ENCODE measurements around the gene F2RL2. TPM values are rescaled to one million over a fixed set of nuclear protein-coding genes. Genes with fewer than 3 reads are reported as not detected.

F2RL2 gene, protein sequence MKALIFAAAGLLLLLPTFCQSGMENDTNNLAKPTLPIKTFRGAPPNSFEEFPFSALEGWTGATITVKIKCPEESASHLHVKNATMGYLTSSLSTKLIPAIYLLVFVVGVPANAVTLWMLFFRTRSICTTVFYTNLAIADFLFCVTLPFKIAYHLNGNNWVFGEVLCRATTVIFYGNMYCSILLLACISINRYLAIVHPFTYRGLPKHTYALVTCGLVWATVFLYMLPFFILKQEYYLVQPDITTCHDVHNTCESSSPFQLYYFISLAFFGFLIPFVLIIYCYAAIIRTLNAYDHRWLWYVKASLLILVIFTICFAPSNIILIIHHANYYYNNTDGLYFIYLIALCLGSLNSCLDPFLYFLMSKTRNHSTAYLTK
- polyA plus RNA-seq, result under 1 TPM in 2 of 3 donors, not detected in 1; 0.05 to 0.07 TPM

DNA sequence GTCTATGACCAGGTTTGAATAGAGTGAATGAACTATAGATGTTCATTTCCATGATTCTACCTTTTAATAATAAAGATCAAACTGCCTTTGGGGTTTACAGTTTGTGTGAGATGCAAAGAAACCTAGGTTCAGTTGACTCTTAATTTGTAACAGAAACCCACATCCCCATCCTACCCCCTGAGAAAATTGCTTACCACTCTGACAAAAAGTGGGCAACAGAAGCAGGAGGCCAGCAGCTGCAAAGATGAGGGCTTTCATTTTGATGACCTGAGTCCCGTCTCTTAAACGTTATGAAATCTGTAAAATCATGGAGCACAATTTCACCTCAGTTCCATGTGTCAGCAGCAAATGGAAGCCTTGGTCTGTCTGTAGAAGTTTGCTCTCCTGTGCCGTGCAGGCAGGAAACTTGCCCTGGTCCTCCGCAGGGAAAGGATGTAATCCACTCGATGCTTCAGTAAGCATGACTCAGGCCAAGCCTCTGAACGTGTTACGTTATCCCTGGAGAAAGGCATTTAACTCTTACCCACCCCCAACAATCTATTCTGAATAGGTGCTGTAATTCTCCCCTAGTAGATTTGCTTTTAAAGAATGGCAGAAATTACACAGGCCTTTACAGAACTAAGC is at the start of gene F2RL2:
Gene F2RL2 (minus strand): TSS at position 431 of the 624 bp plus-strand sequence. CDS start 173 bp downstream, at position 258.
- H3K27ac ChIP-seq (ENCODE audit: low read depth, low read length), result no peak within 1 kb of the TSS
- WGBS, 3 donors, result 17 to 40% (median 21%) methylated on average over 7 of the region's 7 CpGs

DNA sequence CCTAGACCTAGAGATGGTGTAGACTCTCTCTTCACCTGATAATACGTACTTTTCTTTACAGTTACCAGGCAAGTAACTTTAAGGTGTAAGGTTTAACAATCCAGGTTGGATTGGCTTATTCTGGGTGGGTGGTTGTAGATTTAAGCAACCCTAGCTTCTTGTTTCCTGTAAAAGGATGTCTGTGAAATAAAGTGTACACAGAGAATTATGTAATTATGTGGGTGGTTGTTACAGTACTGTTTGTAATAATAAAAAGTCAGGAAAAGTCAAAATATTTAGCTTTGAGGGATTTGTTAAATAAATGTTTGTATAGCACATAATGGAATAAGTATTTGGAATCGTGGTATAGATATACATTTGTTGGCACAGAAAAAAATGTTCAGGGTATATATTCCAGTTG is 49.0 kb upstream of the F2RL2 start:
- 65 to 76% (median 65%) methylated on average over 2 of the region's 2 CpGs for WGBS, 3 donors
- no peak overlapping the region for H3K27ac ChIP-seq (ENCODE audit: low read depth, low read length)

DNA sequence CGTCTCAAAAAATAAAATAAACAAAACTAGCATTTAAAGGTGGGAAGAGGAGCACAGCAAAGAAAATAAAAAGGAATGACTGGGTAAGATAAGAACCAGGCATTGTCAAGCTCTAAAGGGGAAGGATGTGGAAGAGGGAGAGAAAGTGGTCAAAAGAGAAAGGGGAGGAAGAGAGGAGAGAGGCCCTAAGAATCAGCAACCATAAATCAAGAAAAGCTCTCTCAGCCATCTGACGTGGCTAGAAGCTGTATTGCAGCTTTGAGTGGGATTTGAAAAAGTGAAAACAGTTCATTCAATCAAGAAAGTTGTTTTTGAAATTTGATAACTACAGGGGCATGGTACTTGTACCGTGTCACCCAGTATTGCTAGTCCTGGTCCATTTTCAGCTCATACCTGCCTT is 47.3 kb upstream of the F2RL2 start:
- H3K27ac ChIP-seq (ENCODE audit: low read depth, low read length), result no peak overlapping the region
- WGBS, 3 donors, result 64 to 90% (median 64%) methylated on average over 3 of the region's 3 CpGs

DNA sequence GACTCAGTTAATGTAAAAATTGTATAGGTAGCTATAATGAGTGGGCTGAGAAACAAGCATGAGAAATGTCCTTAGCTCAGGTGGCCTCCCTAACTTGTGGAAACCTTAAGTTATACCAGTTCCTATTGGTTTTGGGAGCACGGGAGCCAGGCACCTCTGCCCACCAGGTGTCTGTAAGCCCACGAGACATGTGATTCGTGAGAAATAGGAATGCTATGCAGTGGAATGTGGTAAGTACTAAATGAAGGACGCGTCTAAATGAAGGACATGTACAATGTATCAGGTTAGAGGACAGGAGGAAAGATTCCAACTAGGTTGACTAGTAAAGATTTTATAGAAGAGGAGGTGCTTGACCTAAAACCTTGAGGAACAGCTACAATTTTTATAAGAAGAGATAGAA is 46.0 kb upstream of the F2RL2 start:
- WGBS, 3 donors, result 92 to 97% (median 97%) methylated on average over 5 of the region's 5 CpGs
- H3K27ac ChIP-seq (ENCODE audit: low read depth, low read length), result no peak overlapping the region

DNA sequence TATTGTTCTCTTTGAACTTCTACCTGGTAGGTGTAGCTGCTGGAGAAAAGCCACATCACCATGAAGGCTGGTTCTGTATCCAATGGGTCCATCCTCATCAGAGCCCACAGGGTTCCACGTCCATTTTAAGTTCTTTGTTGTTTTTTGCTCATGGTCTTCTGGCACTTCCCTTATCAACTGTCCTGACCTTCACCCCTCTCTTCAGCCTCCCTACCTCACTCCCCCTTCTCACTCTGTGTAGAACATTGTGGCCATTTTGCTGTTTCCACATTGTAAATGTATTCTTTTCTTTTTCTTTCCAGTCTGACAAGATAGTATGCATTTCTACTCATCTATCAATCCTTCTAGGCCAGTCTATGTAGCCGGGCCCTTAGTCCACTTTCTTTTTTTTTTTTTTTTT is 44.3 kb upstream of the F2RL2 start:
- 66 to 88% (median 82%) methylated on average over 2 of the region's 2 CpGs for WGBS, 3 donors

DNA sequence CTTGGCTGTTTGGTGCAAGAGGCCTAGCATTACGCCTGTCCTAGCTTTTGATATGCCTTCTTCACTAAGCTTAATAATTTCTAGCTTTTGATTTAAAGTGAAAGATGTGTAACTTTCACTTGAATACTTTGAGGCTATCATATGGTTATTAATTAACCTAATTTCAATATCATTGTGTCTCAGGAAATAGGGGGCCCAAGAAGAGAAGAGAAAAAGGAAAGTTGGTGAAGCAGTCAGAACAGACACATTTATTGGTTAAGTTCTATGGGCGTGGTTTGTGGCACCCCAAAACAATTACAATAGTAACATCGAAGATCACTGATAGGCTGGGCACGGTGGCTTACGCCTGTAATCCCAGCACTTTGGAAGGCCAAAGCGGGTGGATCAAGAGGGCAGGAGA is 40.9 kb upstream of the F2RL2 start:
- no peak overlapping the region for H3K27ac ChIP-seq (ENCODE audit: low read depth, low read length)
- 92 to 96% (median 92%) methylated on average over 6 of the region's 6 CpGs for WGBS, 3 donors

More for the DNA sequence above, 44.3 kb upstream of the F2RL2 start:
- no peak overlapping the region for H3K27ac ChIP-seq (ENCODE audit: low read depth, low read length)

DNA sequence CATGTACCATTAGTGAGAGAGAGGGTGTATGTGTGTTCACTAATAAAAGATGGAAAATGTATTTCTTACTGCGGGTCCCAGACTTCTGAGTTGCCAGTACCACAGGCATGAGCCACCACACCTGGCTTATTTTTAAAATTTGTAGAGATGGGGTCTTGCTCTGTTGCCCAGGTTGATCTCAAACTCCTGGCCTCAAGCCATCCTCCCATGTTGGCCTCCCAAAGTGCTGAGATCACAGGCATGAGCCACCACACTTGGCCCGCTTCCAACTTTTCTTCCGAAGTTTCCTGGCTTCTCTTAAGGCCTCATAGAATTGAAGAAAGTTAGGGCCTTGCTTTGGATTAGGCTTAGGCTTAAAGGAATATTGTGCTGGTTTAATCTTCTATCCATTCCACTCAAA is 40.4 kb upstream of the F2RL2 start:
- H3K27ac ChIP-seq (ENCODE audit: low read depth, low read length), result no peak overlapping the region
- 71 to 76% (median 74%) methylated on average over 3 of the region's 3 CpGs for WGBS, 3 donors

DNA sequence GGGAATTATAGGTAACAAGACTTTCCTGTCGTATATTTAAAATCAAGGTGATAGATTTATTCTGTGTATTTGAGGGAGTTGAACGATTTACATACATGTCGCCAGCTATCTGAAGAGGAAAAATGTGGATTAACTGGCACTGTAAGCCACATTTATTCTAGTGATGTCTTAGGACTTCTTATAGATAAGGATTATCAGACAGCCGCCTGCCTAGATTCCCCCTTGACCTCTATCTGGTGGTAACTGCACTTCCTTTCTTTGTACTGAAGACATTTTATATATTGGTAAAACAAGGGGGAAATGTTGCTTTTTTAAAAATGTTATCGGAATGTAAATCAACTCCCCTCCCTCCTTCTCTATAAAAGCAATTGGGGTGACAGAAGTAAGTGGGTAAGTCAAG is 39.3 kb upstream of the F2RL2 start:
- WGBS, 3 donors, result 93 to 95% (median 95%) methylated on average over 5 of the region's 5 CpGs
- no peak overlapping the region for H3K27ac ChIP-seq (ENCODE audit: low read depth, low read length)

DNA sequence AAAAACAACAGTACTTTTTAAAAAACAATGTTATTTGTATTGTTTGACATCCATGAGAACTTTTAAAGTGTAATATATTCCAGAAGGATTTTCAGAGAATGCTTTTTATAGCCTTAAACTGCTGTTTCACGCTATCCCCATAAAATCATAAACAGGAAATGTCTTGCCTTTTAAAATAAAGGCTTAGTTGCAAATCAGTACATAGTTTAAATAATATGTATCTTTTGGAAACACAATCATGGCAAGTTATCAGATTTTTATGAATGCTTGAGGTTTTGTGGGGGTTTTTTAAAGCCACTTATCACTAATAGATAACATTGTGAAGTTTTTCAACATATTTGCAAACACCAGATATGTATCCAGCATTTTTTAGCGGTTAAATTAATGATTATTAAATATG is 37.2 kb upstream of the F2RL2 start:
- H3K27ac ChIP-seq (ENCODE audit: low read depth, low read length), result no peak overlapping the region
- whole genome bisulfite sequencing, 3 donors, result 43 to 73% (median 62%) methylated on average over 2 of the region's 2 CpGs

DNA sequence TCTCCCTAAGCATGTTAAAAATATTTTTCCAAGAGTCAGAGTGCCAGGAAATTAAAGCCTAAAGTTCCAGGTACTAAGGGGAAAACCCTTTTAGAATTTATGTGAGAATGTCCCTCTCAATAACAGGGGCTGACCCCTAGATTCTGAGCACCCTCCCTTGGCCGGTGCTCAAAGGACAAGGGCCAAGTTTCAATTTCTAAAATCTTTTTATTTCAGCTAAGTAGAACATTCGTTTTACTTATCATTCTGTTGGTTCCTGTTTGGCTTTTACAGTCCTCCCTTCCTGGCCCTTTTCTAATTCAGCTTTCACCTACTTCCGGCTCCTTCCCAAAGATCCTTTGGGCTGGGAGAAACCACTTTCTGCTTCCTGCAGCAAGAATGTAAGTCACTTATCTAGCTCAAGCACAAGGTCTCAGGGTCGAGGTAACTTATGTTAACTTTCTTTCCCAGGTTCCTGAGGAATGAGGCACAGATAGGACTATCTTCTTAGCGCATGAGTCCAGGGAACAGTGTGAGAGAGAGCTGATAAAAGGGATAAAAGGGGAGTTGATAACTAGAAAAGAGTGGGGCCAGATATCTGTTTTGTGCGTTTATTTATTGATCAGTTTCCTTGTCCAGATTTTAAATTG is 34.6 kb upstream of the F2RL2 start:
- H3K27ac ChIP-seq (ENCODE audit: low read depth, low read length), result no peak overlapping the region
- WGBS, 3 donors, result 37 to 60% (median 57%) methylated on average over 6 of the region's 6 CpGs

DNA sequence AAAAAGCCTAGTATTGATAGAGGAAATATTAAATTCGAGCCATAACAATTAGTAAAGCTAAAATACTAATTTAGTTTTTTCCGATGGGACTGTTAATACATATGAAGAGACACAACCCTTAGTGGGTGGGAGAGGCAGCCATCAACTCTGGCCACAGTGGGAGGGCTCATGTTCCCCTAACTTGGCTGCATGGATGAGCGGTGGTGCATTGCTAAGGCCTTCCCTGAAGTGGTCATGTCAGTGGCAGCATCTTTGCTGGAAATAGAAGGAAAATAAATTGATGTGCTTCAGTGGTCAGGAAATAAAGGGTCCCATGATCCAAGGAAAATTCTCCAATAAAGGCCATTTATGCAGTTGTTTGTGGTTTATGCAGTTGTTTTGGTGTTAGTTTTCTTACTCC is 33.9 kb upstream of the F2RL2 start:
- H3K27ac ChIP-seq (ENCODE audit: low read depth, low read length), result no peak overlapping the region
- 94 to 99% (median 96%) methylated on average over 3 of the region's 3 CpGs for WGBS, 3 donors

DNA sequence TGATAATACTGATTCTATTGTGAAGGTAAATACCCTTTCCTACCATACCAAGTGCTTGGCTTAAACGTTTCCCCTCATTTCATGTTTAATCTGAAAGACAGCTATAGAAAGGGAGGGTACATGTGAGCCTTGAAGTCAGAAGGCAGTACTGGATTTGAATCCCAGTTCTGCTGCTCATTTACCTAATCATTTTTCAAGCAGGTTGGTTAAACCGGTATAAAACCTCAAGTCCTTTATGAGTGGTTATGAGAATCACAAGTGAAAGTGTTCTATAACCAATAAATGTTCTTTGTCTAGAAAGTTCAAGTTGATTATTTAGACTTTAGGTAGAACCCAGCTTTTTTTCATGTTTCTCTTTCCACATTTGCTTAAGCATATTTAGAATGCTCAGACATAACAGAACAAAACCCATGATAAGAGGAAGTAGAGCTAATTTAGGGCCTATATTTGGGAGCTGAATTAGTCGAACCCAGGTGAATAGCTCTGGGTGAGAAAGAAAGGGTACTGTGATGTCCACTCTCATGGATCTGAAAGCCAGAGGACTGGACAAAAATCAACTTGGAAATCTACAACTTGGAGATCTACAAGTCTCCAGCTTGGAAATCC is 29.7 kb upstream of the F2RL2 start:
- H3K27ac ChIP-seq (ENCODE audit: low read depth, low read length), result no peak overlapping the region
- WGBS, 3 donors, result 81 to 83% (median 81%) methylated on average over 3 of the region's 3 CpGs

DNA sequence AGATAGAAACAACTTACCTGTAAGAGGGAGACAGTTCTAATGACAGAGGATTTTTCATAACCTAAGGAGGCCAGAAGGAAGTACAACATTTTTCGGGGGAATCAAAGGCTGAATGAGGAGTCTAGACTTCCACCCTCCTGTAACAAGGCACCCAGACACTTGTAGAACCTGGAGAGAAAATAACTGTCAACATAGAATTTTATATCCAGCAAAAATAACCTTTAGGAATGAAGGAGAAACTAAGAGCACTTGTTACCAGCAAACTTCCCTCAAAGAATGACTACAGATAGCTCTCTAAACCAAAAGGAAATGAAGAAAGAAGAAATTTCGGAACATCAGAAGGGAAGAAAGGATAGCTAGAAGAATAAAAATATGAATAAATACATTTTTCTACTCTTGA is 25.9 kb upstream of the F2RL2 start:
- no peak overlapping the region for H3K27ac ChIP-seq (ENCODE audit: low read depth, low read length)
- WGBS, 3 donors, result 85 to 97% (median 94%) methylated on average over 2 of the region's 2 CpGs

DNA sequence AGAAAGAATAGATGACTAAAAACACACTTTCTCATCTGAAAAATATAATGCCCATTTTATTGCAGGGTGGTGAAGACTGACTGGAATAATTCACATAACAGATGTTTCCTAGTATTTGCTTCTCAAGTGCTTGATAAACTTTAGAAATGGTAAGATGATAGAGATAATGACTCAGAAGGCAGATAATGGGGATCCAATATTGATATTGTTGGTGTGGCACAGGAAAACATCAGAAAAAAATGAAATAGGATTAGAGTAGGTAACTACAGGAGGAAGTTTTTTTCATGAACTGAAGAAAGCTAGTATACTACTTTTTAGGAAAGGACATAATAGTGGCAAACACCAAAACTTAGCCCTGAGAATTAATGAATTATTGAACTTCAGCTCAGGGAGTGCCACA is 20.2 kb upstream of the F2RL2 start:
- H3K27ac ChIP-seq (ENCODE audit: low read depth, low read length), result no peak overlapping the region

DNA sequence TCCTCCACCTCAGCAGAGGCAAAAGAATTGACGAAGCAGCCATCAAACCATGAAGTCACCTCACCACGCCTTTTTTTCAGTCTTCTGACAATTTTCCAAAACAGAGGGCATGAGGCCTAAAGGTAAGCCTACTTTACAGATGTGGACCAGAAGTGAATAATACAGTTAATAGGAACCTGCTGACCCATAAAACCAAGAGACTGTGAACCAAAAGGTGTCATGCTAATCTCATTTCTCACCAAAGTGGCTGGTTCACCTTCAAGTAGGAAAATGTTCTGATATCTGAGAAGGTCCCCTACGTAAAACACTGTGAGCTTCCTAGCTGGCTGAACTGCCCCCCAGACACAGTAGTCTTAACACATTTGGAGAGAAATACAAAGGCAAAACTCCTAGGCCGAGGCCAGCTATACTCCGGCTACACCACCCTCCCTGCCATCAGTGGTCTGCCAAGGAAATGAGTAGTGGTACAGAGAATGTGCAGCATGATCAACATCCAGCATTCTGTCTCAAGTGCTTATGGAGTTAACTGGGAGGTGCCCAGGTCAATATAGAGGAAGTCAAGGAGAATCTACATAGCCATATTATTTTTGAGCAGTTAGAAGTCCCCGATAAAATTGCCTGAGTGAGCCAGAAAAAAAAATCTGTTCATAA is 19.3 kb upstream of the F2RL2 start:
- no peak overlapping the region for H3K27ac ChIP-seq (ENCODE audit: low read depth, low read length)
- 82 to 94% (median 90%) methylated on average over 6 of the region's 6 CpGs for WGBS, 3 donors

DNA sequence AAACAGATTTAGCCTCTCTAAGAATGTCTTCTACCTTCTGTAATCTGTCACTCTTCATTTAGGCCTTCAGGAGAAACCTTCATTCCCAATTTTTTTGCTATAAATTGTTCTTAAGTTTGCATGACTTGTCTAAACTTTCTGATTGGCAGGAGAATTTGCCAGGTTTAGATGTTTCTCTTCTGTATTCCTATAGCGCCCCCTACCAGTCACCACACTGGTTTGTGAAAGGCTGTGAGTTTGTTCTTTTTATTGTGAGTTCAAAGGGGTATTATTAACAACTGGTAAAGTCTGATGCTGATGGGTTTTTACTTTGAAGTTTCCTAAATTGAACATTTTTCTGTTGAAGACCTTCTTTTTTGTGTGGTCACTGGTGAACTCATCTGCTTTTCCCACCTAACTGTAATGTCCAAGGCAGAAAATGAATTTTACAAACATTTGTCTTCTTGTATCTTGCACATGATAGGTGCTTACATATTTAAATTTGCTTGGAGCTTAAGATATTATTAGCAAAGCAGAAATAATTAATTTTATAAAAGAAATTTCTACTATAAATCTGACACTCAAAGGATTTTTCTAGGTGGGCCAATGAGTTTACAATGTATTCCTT is 18.4 kb upstream of the F2RL2 start:
- WGBS, 3 donors, result 7 to 10% (median 9%) methylated on average over 1 of the region's 1 CpG
- no peak overlapping the region for H3K27ac ChIP-seq (ENCODE audit: low read depth, low read length)

DNA sequence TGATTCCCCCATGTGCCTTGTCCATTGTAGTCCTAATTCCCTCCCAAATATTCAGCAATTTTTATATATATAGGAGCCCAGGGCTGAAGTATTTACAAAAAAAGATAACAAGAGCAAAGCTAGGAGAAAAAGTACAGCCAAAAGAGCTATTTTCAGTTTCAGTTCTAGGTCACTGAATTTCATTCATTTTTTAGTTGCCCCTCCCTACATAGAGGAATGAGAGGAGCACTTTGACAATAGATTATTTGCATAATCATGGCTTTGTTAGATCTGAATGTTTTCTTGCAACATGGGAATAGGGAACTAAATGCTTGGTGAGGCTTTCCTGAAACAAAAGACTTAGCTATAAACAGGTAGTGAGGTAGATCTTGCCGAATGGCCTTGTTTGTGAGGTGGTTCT is 15.3 kb upstream of the F2RL2 start:
- WGBS, 3 donors, result 62 to 96% (median 69%) methylated on average over 1 of the region's 1 CpG

DNA sequence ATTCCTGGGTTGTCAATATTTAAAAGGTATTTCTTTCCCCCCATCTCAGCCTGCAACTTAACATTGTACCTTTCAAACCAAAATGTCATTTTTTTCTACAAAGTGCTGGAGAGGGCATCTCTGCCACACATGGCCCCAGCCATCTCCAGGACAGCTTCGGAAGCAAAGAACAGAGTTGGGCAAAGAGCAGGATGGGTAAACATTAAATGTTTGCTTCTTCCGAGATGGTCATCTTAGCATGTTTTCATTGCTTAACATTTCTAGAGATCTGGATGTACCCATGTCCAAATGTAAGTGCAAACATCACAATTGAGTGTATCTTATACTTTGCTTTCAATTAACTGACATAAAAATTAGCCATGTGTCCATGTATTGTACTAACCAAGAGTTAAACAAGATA is 14.3 kb upstream of the F2RL2 start:
- 69 to 96% (median 85%) methylated on average over 2 of the region's 2 CpGs for WGBS, 3 donors
- no peak overlapping the region for H3K27ac ChIP-seq (ENCODE audit: low read depth, low read length)

More for the DNA sequence above, 15.3 kb upstream of the F2RL2 start:
- no peak overlapping the region for H3K27ac ChIP-seq (ENCODE audit: low read depth, low read length)
